ENCODE data around the gene FLRT1.

The FLRT1 gene

GRCh38 chr11:64069401-64070313 lies 33.9 kb downstream of the FLRT1 start:
- no peak for DNase-seq

DNA sequence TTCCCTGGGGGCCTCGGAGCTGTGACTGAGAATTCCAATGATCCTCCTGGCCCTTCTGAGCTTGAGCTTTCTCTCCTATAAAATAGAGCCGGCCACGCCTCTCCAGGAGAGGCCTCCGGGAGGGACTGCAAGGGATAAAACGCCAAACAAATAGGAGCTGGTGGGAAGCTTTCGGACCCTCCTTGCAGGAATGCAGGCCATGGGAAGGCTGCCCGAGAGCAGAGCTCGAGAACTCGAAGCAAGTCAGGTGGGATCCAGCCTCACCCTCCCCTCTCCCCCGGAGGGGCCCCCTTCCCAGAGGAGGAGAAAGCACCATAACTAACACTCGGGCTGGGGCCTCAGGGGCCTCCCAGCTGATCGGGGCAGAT lies 34.6 kb downstream of the FLRT1 start:
- DNase-seq = no peak

DNA sequence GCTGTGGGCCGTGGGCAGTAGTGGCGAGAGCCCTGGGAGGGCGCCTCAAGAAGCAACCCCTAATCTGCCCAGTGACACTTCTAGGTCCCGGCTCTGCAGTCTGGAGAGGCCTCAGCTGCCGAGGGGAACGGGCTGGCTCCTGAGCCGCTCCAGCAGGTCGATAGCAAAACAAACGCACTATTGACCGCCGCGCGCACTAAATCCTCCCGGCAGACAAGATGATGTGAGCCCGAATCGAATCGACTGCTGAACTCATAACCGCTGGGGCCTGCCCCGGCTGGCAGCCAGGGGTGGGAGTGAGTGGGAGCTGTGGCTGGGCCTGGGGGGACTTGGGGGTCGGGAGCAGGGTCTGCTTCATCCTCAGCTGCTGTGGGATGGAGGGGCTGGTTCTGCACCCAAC lies 36.1 kb downstream of the FLRT1 start:
- DNase-seq = no peak

DNA sequence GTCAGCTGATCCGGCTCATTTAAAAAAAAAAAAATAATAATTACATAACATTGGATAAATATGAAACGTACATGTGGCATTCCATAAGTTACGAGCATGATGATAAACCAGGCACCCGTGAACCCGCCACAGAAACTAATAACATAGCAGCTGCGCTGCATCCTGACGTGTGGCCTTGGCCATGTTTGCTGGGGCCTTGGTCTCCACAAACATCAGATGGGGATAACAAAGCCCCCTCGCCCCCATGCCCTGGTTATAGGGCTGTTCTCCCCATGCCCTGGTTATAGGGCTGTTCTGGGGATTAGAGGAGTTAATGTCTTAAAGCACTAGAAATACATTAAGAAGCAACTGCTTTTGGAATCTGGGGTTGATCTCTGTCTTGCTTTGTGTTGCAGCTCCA lies 36.7 kb downstream of the FLRT1 start:
- DNase-seq = no peak

GRCh38 chr11:64072871-64073270 lies 37.1 kb downstream of the FLRT1 start:
- DNase-seq = no peak

- peak; percentile 59 for DNase-seq
These were observed 37.8 kb downstream of the FLRT1 start for GRCh38 chr11:64073542-64073941.

- DNase-seq = no peak
These were observed 38.5 kb downstream of the FLRT1 start for GRCh38 chr11:64074239-64074638.

- no peak for DNase-seq
These were observed 41.0 kb downstream of the FLRT1 start for GRCh38 chr11:64076758-64077157.

DNA sequence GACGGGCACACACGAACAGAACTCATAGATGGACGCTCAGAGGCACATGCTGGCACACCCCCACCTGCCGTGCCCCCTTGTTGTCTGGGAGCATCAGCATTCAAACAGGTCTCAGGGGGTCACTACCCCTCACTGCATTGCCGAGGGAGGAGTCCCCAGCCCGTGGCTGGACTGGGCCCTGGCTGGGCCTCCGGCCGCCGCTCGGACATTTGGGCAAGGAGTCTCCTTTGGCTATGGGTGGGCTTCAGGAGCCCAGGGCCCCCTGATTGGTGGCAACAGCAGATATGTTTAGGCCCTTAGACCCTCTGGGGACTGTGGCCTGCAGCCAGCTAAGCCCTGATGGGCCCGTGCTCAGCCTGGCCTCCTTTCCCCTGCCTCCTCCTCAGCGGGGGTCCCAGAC lies 41.9 kb downstream of the FLRT1 start:
- no peak for DNase-seq

DNA sequence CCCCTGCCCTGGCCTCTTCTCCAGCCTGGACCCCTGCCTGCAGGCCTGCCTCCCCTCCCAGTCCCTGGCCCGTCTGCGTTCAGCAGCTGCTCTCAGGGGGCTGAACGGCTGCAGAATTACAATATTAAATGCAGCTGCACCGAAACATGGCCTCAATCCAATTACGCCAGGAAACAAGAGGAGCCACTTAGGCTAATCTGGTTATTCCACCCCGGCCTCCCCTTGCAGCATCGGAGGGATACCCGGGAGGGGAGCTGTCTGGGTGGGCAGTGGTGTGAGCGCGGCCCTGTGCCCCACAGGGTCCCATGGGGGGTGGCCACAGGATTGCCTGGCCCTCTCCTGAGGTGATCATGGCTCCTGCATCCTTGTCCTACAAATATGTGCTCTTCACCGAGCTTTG lies 42.6 kb downstream of the FLRT1 start:
- DNase-seq = peak; percentile 71

DNA sequence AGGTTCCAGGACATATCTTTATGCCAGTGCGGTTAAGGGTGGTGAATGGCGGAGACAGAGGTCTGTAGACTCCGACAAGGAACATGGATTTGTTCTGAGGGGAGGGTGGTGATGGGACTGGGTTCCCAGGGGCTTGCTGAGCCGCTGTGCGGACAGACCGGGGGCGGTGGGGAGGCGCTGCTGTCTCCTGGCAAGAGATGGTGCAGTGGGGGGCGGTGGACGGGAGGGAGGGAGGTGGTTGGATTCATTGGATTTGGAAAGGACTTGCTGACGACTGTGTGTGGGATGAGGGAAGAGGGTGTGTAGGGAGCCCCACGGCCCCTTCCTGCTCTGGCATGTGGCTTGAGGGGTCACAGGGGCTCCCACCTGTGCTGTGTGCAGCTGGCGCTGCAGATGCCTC lies 43.2 kb downstream of the FLRT1 start:
- no peak for DNase-seq

DNA sequence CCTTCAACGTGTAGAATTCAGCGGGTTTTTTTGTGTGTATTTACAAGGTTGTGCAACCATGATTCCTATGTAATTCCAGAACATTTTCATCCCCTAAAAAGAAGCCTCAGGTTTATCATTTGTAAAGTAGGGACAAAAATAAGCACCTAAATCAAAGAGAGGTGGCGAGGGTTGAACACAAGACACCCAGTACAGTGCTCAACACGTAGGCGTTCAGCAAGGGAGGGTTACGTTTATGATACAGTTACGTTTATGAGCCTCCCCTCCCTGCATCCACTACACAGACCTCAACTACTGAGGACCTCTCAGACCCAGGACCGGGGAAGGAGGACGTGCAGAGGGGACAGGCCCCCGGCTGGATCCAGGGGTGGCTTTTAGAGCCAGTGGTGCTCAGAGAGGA lies 44.7 kb downstream of the FLRT1 start:
- DNase-seq = no peak

- DNase-seq = peak; percentile 99
These were observed 46.2 kb downstream of the FLRT1 start for GRCh38 chr11:64081745-64082442.

- no peak for DNase-seq
These were observed 47.8 kb downstream of the FLRT1 start for GRCh38 chr11:64083398-64084080.

GRCh38 chr11:64084146-64084950 lies 48.6 kb downstream of the FLRT1 start:
- DNase-seq = peak; percentile 56

GRCh38 chr11:64084951-64085710 lies 49.4 kb downstream of the FLRT1 start:
- DNase-seq = no peak
